Limb (tissue), 2 donors: ENCODE data around the gene DNAJC18.

Experiments used
- DNase-seq, 2 donors: peaks; one replicate each; pipeline ENCODE4 v3.0.0-alpha.2; 2016; ENCODE audit errors: extremely low spot score in 2 of 2

DNAJC18 gene

GRCh38 chr5:139461176-139461575 lies 21.9 kb upstream of the DNAJC18 start:
- no peak for DNase-seq

GRCh38 chr5:139460455-139460854 lies 21.1 kb upstream of the DNAJC18 start:
- DNase-seq, result no peak

GRCh38 chr5:139459451-139459934 lies 20.2 kb upstream of the DNAJC18 start:
- DNase-seq, result no peak

GRCh38 chr5:139458580-139459407 lies 19.5 kb upstream of the DNAJC18 start:
- no peak for DNase-seq

GRCh38 chr5:139457653-139458306 lies 18.5 kb upstream of the DNAJC18 start:
- no peak for DNase-seq

GRCh38 chr5:139457241-139457640 lies 17.9 kb upstream of the DNAJC18 start:
- DNase-seq, result no peak

- no peak for DNase-seq
Measured at GRCh38 chr5:139456776-139457175, 17.5 kb upstream of the DNAJC18 start.

- no peak for DNase-seq
Measured at GRCh38 chr5:139454568-139455290, 15.4 kb upstream of the DNAJC18 start.

GRCh38 chr5:139453683-139454567 lies 14.6 kb upstream of the DNAJC18 start:
- DNase-seq, result no peak

- DNase-seq, result no peak
Measured at GRCh38 chr5:139451878-139452660, 12.7 kb upstream of the DNAJC18 start.

- DNase-seq, result no peak
Measured at GRCh38 chr5:139451176-139451575, 11.9 kb upstream of the DNAJC18 start.

- DNase-seq, result no peak
Measured at GRCh38 chr5:139446956-139447779, 7.8 kb upstream of the DNAJC18 start.

- peak in 1 of 2 donors; percentile 30 for DNase-seq
Measured at GRCh38 chr5:139445325-139446170, 6.2 kb upstream of the DNAJC18 start.

GRCh38 chr5:139443831-139444453 lies 4.6 kb upstream of the DNAJC18 start:
- DNase-seq, result no peak

GRCh38 chr5:139440416-139440815 lies 1.1 kb upstream of the DNAJC18 start:
- DNase-seq, result peak in 1 of 2 donors; percentile 6

- DNase-seq, result no peak
Measured at GRCh38 chr5:139438707-139439012, 665 bp downstream of the DNAJC18 start.

- no peak for DNase-seq
Measured at GRCh38 chr5:139435676-139436075, 3.6 kb downstream of the DNAJC18 start.

- DNase-seq, result no peak
Measured at GRCh38 chr5:139431706-139432105, 7.6 kb downstream of the DNAJC18 start.
